Measurements from ENCODE around the gene TRA2A.
"Not testable (repeated sequence)": the region's sequence is repeated elsewhere in the genome, so short reads cannot be mapped to it uniquely, and the experiment has no call there.

- TF ChIP-seq EZH2phosphoT487 (conservative IDR thresholded peaks at IDR 0.05; ENCODE audit: low read length); CTCF (IDR thresholded peaks at IDR 0.05; ENCODE audit: insufficient read depth, low read length, poor library complexity, severe bottlenecking): not testable (repeated sequence)
Observed at GRCh38 chr7:23525611-23526010, 6.2 kb downstream of the TRA2A start.

All from SU-DHL-6 (cell line).